Fibroblast of lung (primary cell): ENCODE results near the gene MARVELD3.

ENCODE experiments used
- CTCF ChIP-seq, 2 donors: IDR thresholded peaks in 1 of 2; conservative IDR thresholded peaks in 1 of 2; 1 replicate in 1 of 2; 2 replicates in 1 of 2; pipeline ENCODE4 v1.5.1; 2011 to 2012; ENCODE audit warnings: low read length in 2 of 2, control low read depth in 1 of 2, inconsistent platforms in 1 of 2, low read depth in 1 of 2, mild to moderate bottlenecking in 1 of 2
- EZH2 ChIP-seq: IDR thresholded peaks from 2 replicates; pipeline ENCODE4 v1.5.1; 2012; ENCODE audit warnings: low read length, control low read depth, mild to moderate bottlenecking; ENCODE audit errors: missing control alignments

DNA sequence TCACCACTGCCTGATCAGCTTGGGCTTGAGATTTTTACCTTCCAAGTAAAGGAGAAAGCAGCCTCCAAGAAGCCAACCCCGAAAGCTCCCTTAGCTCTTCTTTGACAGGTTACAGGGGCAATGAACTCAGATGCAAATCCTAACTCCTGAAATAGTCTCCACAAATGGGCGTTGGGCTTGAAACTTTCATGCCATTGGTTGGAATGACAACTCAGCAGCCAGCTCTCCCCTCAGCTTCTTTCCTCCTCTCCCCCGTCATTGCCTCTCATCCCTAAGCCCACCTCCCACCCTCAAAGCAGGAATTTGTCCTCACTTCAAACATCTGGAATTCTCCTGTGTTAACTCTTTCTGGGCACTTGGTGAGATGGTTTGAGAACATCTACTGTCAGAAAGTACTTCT is 49.0 kb upstream of the MARVELD3 start, which contains the start of gene TAT:
- TF ChIP-seq CTCF (conservative IDR thresholded peaks at IDR 0.05 in 1 of 2, IDR thresholded peaks at IDR 0.05 in 1 of 2; ENCODE audit: low read depth in 1 of 2, low read length in 2 of 2) (no peak), EZH2 (no peak)
